ENCODE data around the gene AK1. TPM values are rescaled to one million over a fixed set of nuclear protein-coding genes. Genes with fewer than 3 reads are reported as not detected.
A peak's percentile ranks its signal among the peaks of the same experiment; 100 is the strongest.
"Not testable (repeated sequence)": the region's sequence is repeated elsewhere in the genome, so short reads cannot be mapped to it uniquely, and the experiment has no call there.

The AK1 gene
- polyA plus RNA-seq, 1 of the 3 experiments (the other 2 are of a cell fraction) = 125 TPM

DNA sequence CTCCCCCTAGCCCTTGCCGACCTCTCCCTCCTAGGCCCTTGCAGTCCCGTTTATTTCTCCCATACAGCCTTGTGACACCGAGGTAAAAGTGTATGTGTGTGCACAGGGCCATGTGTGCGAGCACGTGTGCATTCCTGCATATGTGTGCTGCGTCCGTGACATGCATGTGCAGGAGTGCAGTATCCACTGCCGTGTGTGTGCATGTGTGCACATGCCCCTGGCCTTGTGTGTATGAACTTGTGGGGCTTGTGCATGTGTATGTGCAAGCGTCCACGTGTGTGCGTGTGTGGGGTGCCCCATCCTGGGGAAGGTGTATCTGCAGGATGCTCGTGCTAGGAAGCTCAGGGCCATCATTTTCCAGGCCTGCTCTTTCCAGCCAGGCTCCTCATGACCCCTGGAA, 6.6 kb downstream of the AK1 start (continued):
- no peak for TF ChIP-seq PBX3 (IDR thresholded peaks at IDR 0.05)

DNA sequence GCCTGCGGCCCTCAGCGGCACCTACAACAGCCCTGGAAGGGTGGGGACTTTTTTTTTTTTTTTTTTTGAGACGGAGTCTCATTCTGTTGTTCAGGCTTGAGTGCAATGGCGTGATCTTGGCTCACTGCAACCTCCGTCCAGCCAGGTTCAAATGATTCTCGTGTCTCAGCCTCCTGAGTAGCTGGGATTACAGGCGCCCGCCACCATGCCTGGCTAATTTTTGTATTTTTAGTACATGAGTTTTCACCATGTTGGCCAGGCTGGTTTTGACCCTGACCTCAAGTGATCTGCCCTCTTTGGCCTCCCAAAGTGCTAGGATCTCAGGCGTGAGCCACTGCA, 7.4 kb downstream of the AK1 start:
- not testable (repeated sequence) for H3K27me3 ChIP-seq (ENCODE audit: insufficient read depth); H3K4me2 ChIP-seq; H2AFZ ChIP-seq (ENCODE audit: low read depth); DNase-seq; H3K9me3 ChIP-seq; H3F3A ChIP-seq (replicated peaks; ENCODE audit: insufficient read depth); H3K9me2 ChIP-seq; H3K27ac ChIP-seq (ENCODE audit: low read depth in 2 of 2, low read length in 1 of 2); H3K9ac ChIP-seq; H4K20me1 ChIP-seq (ENCODE audit: insufficient read depth); H3K79me2 ChIP-seq (ENCODE audit: insufficient read depth)
- ChIA-PET POLR2A (interaction anchor here (0.7 to 2.0 kb wide), 7 partner anchors 15 to 135 kb away, joined by 3 to 9 read pairs (median 4); partner anchors contain the start of genes FPGS and TOR2A), CTCF (interaction anchor here (0.5 to 10.6 kb wide), 63 partner anchors 9 to 380 kb away, joined by 3 to 116 read pairs (median 6); partner anchors contain the start of genes CDK9, ENG, FPGS and PIP5KL1)
- peaks cover 0 to 12% of the 10 kb centered on the region in 2 experiments for H3K36me3 ChIP-seq (replicated peaks in 1 of 2; ENCODE audit: control insufficient read depth in 1 of 2, insufficient read depth in 2 of 2, low read length in 1 of 2)
- H3K4me3 ChIP-seq (ENCODE audit: low read depth in 2 of 2, low read length in 1 of 2) = peak overlapping the region in 1 of 2 experiments; percentile 46; a peak in 1 of 4 replicates
- peaks cover 0 to 12% of the 10 kb centered on the region in 2 experiments; a peak in 1 of 4 replicates for H3K4me1 ChIP-seq (ENCODE audit: control insufficient read depth in 1 of 2, insufficient read depth in 2 of 2, low read depth in 1 of 2, low read length in 1 of 2)
- WGBS (ENCODE audit: low lambda C conversion rate) = 58% methylated on average over 9 of the region's 9 CpGs

DNA sequence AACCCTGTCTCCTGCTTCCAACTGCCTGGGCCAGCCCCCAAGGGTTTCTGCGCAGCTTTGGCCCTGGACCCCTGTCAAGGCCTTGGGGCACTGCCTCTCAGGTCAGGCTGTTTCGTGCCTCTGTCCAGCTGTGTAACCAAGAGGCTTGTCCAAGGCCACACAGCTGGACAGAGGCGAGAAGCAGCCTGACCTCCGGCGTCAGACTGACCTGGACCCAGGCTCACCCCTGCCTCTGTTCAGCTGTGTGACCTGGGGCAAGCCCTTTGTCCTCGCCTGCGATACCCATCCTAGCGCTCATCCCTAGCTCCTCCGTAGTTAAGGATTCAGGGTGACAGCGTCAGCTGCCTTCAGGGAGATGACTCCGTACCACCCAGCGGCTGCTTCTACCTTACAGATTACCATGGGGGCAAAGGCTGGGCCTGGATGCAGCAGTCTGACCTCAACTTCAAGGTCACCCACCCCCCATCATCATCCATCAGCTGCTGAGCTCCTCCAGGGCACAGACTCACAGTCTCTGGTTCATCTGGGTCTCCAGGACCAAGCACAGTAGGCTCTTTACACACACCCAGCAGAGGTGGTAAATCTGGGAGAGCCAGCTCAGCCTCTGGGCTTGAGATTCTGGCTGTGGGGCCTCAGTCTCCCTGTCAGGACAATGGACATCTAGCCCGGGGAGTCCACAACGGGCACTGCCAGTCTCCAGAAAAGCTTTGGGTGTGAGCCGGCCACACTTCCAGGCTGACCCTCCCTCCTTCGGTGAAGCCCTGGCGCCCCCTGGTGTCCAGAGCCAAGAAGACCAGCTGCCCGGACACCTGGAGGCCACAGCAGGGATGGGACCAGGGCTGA, 7.9 kb downstream of the AK1 start:
- no peaks in the 10 kb centered on the region for H3K9me3 ChIP-seq
- no peaks in the 10 kb centered on the region for H3K79me2 ChIP-seq (ENCODE audit: insufficient read depth)
- peaks cover 0 to 12% of the 10 kb centered on the region in 2 experiments; a peak in 1 of 4 replicates for H3K4me1 ChIP-seq (ENCODE audit: control insufficient read depth in 1 of 2, insufficient read depth in 2 of 2, low read depth in 1 of 2, low read length in 1 of 2)
- H4K20me1 ChIP-seq (ENCODE audit: insufficient read depth) = no peaks in the 10 kb centered on the region
- no peak overlapping the region for H2AFZ ChIP-seq (ENCODE audit: low read depth)
- peak overlapping the region in 1 of 2 experiments; percentile 46; a peak in 1 of 4 replicates for H3K4me3 ChIP-seq (ENCODE audit: low read depth in 2 of 2, low read length in 1 of 2)
- H3K4me2 ChIP-seq = no peak overlapping the region
- CTCF ChIA-PET = interaction anchor here (0.5 to 10.6 kb wide), 70 partner anchors 9 to 379 kb away, joined by 3 to 116 read pairs (median 5); partner anchors contain the start of genes CDK9, ENG, FPGS and PIP5KL1
- WGBS (ENCODE audit: low lambda C conversion rate) = 68% methylated on average over 16 of the region's 18 CpGs
- no peak overlapping the region for H3K27ac ChIP-seq (ENCODE audit: low read depth in 2 of 2, low read length in 1 of 2)
- H3K36me3 ChIP-seq (replicated peaks in 1 of 2; ENCODE audit: control insufficient read depth in 1 of 2, insufficient read depth in 2 of 2, low read length in 1 of 2) = peaks cover 0 to 12% of the 10 kb centered on the region in 2 experiments
- POLR2A ChIA-PET = interaction anchor here (0.8 to 2.0 kb wide), 6 partner anchors 15 to 134 kb away, joined by 3 to 9 read pairs (median 4); partner anchors contain the start of genes FPGS and TOR2A
- DNase-seq = peak; percentile 97
- no peaks in the 10 kb centered on the region for H3K9me2 ChIP-seq
- H3K9ac ChIP-seq = no peak overlapping the region
- H3F3A ChIP-seq (replicated peaks; ENCODE audit: insufficient read depth) = no peaks in the 10 kb centered on the region
- peak; percentile 83 for TF ChIP-seq CTCF (IDR thresholded peaks at IDR 0.05)
- TF ChIP-seq, protein P1, sequence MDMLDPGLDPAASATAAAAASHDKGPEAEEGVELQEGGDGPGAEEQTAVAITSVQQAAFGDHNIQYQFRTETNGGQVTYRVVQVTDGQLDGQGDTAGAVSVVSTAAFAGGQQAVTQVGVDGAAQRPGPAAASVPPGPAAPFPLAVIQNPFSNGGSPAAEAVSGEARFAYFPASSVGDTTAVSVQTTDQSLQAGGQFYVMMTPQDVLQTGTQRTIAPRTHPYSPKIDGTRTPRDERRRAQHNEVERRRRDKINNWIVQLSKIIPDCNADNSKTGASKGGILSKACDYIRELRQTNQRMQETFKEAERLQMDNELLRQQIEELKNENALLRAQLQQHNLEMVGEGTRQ (IDR thresholded peaks at IDR 0.05; ENCODE audit: borderline replicate concordance, low read depth, low read length) = no peak
- TF ChIP-seq SMC3 (IDR thresholded peaks at IDR 0.05; ENCODE audit: low read depth, low read length) = peak; percentile 94
- peak; percentile 95 for TF ChIP-seq RAD21 (IDR thresholded peaks at IDR 0.05; ENCODE audit: low read length)
- no peak for TF ChIP-seq TCF12 (IDR thresholded peaks at IDR 0.05)
- no peaks in the 10 kb centered on the region for H3K27me3 ChIP-seq (ENCODE audit: insufficient read depth)
